ENCODE measurements around the gene SH3PXD2B. TPM values are rescaled to one million over a fixed set of nuclear protein-coding genes. Genes with fewer than 3 reads are reported as not detected.
A peak's percentile ranks its signal among the peaks of the same experiment; 100 is the strongest.
"Not testable (repeated sequence)": the region's sequence is repeated elsewhere in the genome, so short reads cannot be mapped to it uniquely, and the experiment has no call there.

The SH3PXD2B gene
- total RNA-seq, 1 donor from 2014 or later = 60.8 TPM

GRCh38 chr5:172403189-172403796, 51.0 kb downstream of the SH3PXD2B start:
- intact Hi-C loops (cut with DNase I) = no loop called here
- H3K9me3 ChIP-seq = no peaks in the 10 kb centered on the region
- H3K27me3 ChIP-seq = no peaks in the 10 kb centered on the region
- H3K4me3 ChIP-seq = peak overlapping the region in 1 of 2 donors; percentile 20
- peaks cover 15 to 30% of the 10 kb centered on the region in 2 donors for H3K4me1 ChIP-seq
- peak overlapping the region; percentile 80 to 93 for H3K27ac ChIP-seq
- TF ChIP-seq CTCF (IDR thresholded peaks at IDR 0.05) = no peak
- peak; percentile 40 to 85 for DNase-seq (ENCODE audit: low spot score in 2 of 2)
- peaks cover 0 to 11% of the 10 kb centered on the region in 2 donors for H3K36me3 ChIP-seq

- H3K36me3 ChIP-seq = peaks cover 0 to 12% of the 10 kb centered on the region in 2 donors
- peak overlapping the region; percentile 80 to 93 for H3K27ac ChIP-seq
- no peaks in the 10 kb centered on the region for H3K27me3 ChIP-seq
- H3K4me1 ChIP-seq = peaks cover 15 to 24% of the 10 kb centered on the region in 2 donors
- peak overlapping the region in 1 of 2 donors; percentile 20 for H3K4me3 ChIP-seq
- no peaks in the 10 kb centered on the region for H3K9me3 ChIP-seq
- intact Hi-C loops (cut with DNase I) = no loop called here
- no peak for DNase-seq (ENCODE audit: low spot score in 2 of 2)
- no peak for TF ChIP-seq CTCF (IDR thresholded peaks at IDR 0.05)
These were observed 51.7 kb downstream of the SH3PXD2B start for GRCh38 chr5:172402531-172403188.

GRCh38 chr5:172402031-172402430, 52.3 kb downstream of the SH3PXD2B start:
- peaks cover 15 to 18% of the 10 kb centered on the region in 2 donors for H3K4me1 ChIP-seq
- intact Hi-C loops (cut with DNase I); H3K4me3 ChIP-seq; H3K27ac ChIP-seq; H3K9me3 ChIP-seq; DNase-seq (ENCODE audit: low spot score in 2 of 2); H3K27me3 ChIP-seq: not testable (repeated sequence)
- H3K36me3 ChIP-seq = peaks cover 0 to 15% of the 10 kb centered on the region in 2 donors

GRCh38 chr5:172399826-172400225, 54.5 kb downstream of the SH3PXD2B start:
- Histone ChIP-seq H3K4me1 (peaks cover 15 to 17% of the 10 kb centered on the region in 2 donors), H3K9me3 (no peaks in the 10 kb centered on the region), H3K27me3 (no peaks in the 10 kb centered on the region), H3K27ac (no peak overlapping the region), H3K4me3 (no peak overlapping the region), H3K36me3 (peaks cover 0 to 12% of the 10 kb centered on the region in 2 donors)
- no peak for DNase-seq (ENCODE audit: low spot score in 2 of 2)
- intact Hi-C loops (cut with DNase I) = no loop called here
- TF ChIP-seq CTCF (IDR thresholded peaks at IDR 0.05) = no peak

GRCh38 chr5:172399336-172399735, 55.0 kb downstream of the SH3PXD2B start:
- H3K9me3 ChIP-seq = no peaks in the 10 kb centered on the region
- H3K4me3 ChIP-seq = no peak overlapping the region
- H3K27ac ChIP-seq = no peak overlapping the region
- TF ChIP-seq CTCF (IDR thresholded peaks at IDR 0.05) = no peak
- intact Hi-C loops (cut with DNase I) = no loop called here
- peaks cover 15% of the 10 kb centered on the region in 2 donors for H3K4me1 ChIP-seq
- H3K27me3 ChIP-seq = no peaks in the 10 kb centered on the region
- peaks cover 2 to 13% of the 10 kb centered on the region in 2 donors for H3K36me3 ChIP-seq
- no peak for DNase-seq (ENCODE audit: low spot score in 2 of 2)

GRCh38 chr5:172398645-172399044, 55.7 kb downstream of the SH3PXD2B start:
- DNase-seq (ENCODE audit: low spot score in 2 of 2); H3K27ac ChIP-seq; intact Hi-C loops (cut with DNase I); H3K9me3 ChIP-seq; H3K27me3 ChIP-seq; H3K4me3 ChIP-seq: not testable (repeated sequence)
- Histone ChIP-seq H3K36me3 (peaks cover 9 to 19% of the 10 kb centered on the region in 2 donors), H3K4me1 (peaks cover 9 to 12% of the 10 kb centered on the region in 2 donors)

GRCh38 chr5:172396994-172397393, 57.3 kb downstream of the SH3PXD2B start:
- H3K36me3 ChIP-seq = peaks cover 21 to 34% of the 10 kb centered on the region in 2 donors
- intact Hi-C loops (cut with DNase I); H3K27me3 ChIP-seq; DNase-seq (ENCODE audit: low spot score in 2 of 2); H3K4me1 ChIP-seq; H3K4me3 ChIP-seq; H3K9me3 ChIP-seq; H3K27ac ChIP-seq: not testable (repeated sequence)
